Vagina (tissue), 2 donors: ENCODE measurements around the gene ADGRG3. TPM values are rescaled to one million over a fixed set of nuclear protein-coding genes. Genes with fewer than 3 reads are reported as not detected.

Experiments used
- DNase-seq, 2 donors: peaks; one replicate each; pipeline ENCODE4 v3.0.0-alpha.2; 2017; ENCODE audit errors: extremely low spot score in 2 of 2
- H3K27ac ChIP-seq: fragments of 200-600 bp; sonication (generic); one replicate; pipeline ENCODE4 v1.5.1; 2019
- H3K27me3 ChIP-seq: fragments of 200-600 bp; sonication (generic); one replicate; pipeline ENCODE4 v1.5.1; 2019
- H3K36me3 ChIP-seq, 2 donors: fragments of 200-600 bp; sonication (generic); one replicate each; pipeline ENCODE4 v1.5.1; 2017 to 2019
- H3K4me1 ChIP-seq: fragments of 200-600 bp; sonication (generic); one replicate; pipeline ENCODE4 v1.5.1; 2019
- H3K4me3 ChIP-seq, 2 donors: fragments of 200-600 bp; sonication (generic); 1 replicate in 1 of 2; 2 replicates in 1 of 2; pipeline ENCODE4 v1.5.1; 2016 to 2019
- H3K9me3 ChIP-seq: fragments of 200-600 bp; sonication (generic); one replicate; pipeline ENCODE4 v1.5.1; 2019
- POLR2A ChIP-seq, 2 donors: fragments of 450-650 bp; IDR thresholded peaks; one replicate each; pipeline ENCODE4 v1.6.1; 2017; ENCODE audit warnings: antibody characterized with exemption in 2 of 2, mild to moderate bottlenecking in 2 of 2, moderate library complexity in 2 of 2
- POLR2AphosphoS5 ChIP-seq, 2 donors: sonication (generic); formaldehyde crosslinking; IDR thresholded peaks; one replicate each; pipeline ENCODE4 v1.9.0; 2017; ENCODE audit warnings: antibody characterized with exemption in 2 of 2, mild to moderate bottlenecking in 2 of 2, low read depth in 1 of 2; ENCODE audit not compliant: insufficient read depth in 1 of 2
- intact Hi-C: fragments of 100-400 bp; cut with DNase I; formaldehyde crosslinking; loops from one replicate; pipeline ENCODE4 v1.15.1; 2023
- total RNA-seq: library from RNA; depleted of rRNA; stranded (reverse); fragments of >200 nt; gene quantifications from one replicate; pipeline ENCODE4 v1.2.3, GENCODE V29; 2016
- TF ChIP-seq, protein P1 (sequence below), 3 experiments: fragments of 450-650 bp in 2 of 3; fragments of 200-600 bp in 1 of 3; sonication (generic) in 1 of 3; IDR thresholded peaks; one replicate each; pipeline ENCODE4 v1.5.1; 2017 to 2019; ENCODE audit warnings: antibody characterized with exemption in 3 of 3, mild to moderate bottlenecking in 2 of 3, moderate library complexity in 2 of 3

Gene ADGRG3
- total RNA-seq, 1 donor from 2014 or later: 10.3 TPM

- H3K27ac ChIP-seq: peak overlapping the region; percentile 70
- H3K9me3 ChIP-seq: no peaks in the 10 kb centered on the region
- TF ChIP-seq, protein P1, sequence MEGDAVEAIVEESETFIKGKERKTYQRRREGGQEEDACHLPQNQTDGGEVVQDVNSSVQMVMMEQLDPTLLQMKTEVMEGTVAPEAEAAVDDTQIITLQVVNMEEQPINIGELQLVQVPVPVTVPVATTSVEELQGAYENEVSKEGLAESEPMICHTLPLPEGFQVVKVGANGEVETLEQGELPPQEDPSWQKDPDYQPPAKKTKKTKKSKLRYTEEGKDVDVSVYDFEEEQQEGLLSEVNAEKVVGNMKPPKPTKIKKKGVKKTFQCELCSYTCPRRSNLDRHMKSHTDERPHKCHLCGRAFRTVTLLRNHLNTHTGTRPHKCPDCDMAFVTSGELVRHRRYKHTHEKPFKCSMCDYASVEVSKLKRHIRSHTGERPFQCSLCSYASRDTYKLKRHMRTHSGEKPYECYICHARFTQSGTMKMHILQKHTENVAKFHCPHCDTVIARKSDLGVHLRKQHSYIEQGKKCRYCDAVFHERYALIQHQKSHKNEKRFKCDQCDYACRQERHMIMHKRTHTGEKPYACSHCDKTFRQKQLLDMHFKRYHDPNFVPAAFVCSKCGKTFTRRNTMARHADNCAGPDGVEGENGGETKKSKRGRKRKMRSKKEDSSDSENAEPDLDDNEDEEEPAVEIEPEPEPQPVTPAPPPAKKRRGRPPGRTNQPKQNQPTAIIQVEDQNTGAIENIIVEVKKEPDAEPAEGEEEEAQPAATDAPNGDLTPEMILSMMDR (IDR thresholded peaks at IDR 0.05): no peak
- TF ChIP-seq POLR2A (IDR thresholded peaks at IDR 0.05): no peak
- TF ChIP-seq POLR2AphosphoS5 (IDR thresholded peaks at IDR 0.05; ENCODE audit: insufficient read depth in 1 of 2, low read depth in 1 of 2): peak in 1 of 2 donors; percentile 43
- no peak overlapping the region for H3K4me3 ChIP-seq
- peaks cover 48% of the 10 kb centered on the region for H3K4me1 ChIP-seq
- no peaks in the 10 kb centered on the region for H3K27me3 ChIP-seq
- no peaks in the 10 kb centered on the region for H3K36me3 ChIP-seq
- intact Hi-C loops: no loop called here
- DNase-seq: no peak
These were observed 46.4 kb upstream of the ADGRG3 start for GRCh38 chr16:57621521-57622271.

DNA sequence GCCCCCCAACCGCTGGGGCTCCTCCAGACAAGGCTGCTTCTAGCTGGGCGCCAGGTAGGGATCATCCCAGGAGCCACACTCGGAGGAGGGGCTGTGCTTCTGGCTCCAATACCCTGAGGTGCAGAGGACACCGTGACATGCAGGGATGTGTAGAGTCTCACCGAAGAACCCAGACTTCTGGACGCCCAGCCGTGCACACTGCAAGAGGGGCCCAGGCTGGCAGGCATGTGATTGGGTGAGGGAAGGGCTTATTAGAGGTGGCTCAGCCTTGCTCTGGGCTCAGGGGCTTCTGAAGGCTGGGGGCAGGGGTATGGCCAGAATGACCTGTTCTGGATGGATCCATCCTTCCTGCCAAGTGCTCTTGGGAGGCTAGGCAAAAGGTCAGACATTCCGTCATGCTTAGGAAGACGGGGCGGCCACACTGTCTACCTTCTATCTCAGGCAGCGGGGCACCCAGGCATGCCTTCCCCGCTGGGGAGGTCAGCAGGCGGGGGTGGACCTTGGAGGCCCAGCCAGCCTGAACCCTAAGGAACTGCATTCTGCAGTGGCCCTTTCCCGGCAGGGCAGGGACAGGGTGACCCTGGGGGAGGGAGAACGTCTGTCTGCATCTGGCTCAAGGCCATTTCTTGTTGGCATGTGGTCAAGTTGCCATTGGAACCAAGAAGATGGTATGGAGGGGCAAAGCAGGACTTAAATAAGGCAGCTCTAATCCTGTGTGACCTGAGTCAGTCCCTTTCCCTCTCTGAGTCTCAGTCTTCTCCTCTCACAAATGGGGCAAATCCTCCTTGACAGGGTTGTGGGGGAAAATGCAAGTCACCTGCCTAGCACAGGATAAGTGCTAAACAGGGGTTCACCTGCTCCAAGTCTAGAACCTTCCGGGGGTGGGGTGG is 45.5 kb upstream of the ADGRG3 start:
- DNase-seq: no peak
- TF ChIP-seq POLR2A (IDR thresholded peaks at IDR 0.05) (no peak), POLR2AphosphoS5 (IDR thresholded peaks at IDR 0.05; ENCODE audit: insufficient read depth in 1 of 2, low read depth in 1 of 2) (no peak)
- TF ChIP-seq, protein P1 (IDR thresholded peaks at IDR 0.05): no peak
- Histone ChIP-seq H3K4me3 (no peak overlapping the region), H3K4me1 (peaks cover 48% of the 10 kb centered on the region), H3K27me3 (no peaks in the 10 kb centered on the region), H3K36me3 (no peaks in the 10 kb centered on the region), H3K9me3 (no peaks in the 10 kb centered on the region), H3K27ac (peak overlapping the region; percentile 52)
- intact Hi-C loops: no loop called here

DNA sequence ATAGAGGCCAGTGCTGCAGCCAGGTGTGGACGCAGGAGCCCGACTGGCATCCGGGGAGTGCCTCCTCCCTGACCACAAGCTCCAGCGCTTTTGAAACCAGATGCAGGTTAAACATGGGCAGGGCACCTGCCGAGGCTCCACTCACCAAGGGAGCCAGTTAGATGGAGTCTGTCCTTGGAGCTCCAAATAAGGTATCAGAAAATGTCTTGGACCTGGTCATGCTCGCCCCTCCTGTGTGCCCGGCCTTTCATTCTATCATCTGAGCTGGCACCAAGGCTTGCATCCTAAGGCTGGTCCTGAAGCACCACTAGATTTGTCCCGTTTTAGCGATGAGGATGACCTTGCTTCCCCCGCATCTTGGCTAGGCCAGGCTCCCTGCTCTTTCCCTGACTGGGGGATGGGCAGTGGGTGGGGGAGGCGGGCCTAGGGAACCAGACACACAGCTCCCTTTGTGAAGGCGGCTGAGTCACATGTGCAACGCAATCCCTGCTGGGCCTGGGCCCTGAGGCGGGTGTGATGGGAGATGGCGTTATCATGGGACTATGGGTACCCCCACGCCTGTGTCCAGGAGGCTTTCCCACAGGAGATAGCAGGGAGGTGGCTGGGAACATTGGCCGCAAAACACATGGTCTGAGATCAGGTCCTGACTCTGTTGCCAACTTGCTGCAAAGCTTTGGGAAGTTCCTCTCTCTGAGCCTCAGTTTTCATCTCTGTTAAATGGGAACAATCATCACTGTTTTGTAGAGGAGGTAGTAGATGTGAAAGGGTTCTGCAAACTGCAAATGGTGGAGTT is 44.7 kb upstream of the ADGRG3 start:
- Histone ChIP-seq H3K4me3 (no peak overlapping the region), H3K27ac (peak overlapping the region; percentile 52), H3K27me3 (no peaks in the 10 kb centered on the region), H3K4me1 (peaks cover 56% of the 10 kb centered on the region), H3K9me3 (no peaks in the 10 kb centered on the region), H3K36me3 (no peaks in the 10 kb centered on the region)
- TF ChIP-seq POLR2A (IDR thresholded peaks at IDR 0.05): no peak
- TF ChIP-seq POLR2AphosphoS5 (IDR thresholded peaks at IDR 0.05; ENCODE audit: insufficient read depth in 1 of 2, low read depth in 1 of 2): no peak
- TF ChIP-seq, protein P1 (IDR thresholded peaks at IDR 0.05): no peak
- DNase-seq: no peak
- intact Hi-C loops: no loop called here

GRCh38 chr16:57624044-57624688 is 43.9 kb upstream of the ADGRG3 start:
- no peak for TF ChIP-seq POLR2AphosphoS5 (IDR thresholded peaks at IDR 0.05; ENCODE audit: insufficient read depth in 1 of 2, low read depth in 1 of 2)
- TF ChIP-seq POLR2A (IDR thresholded peaks at IDR 0.05): no peak
- TF ChIP-seq, protein P1 (IDR thresholded peaks at IDR 0.05): no peak
- intact Hi-C loops: no loop called here
- Histone ChIP-seq H3K4me1 (peaks cover 54% of the 10 kb centered on the region), H3K4me3 (no peak overlapping the region), H3K9me3 (no peaks in the 10 kb centered on the region), H3K27me3 (no peaks in the 10 kb centered on the region), H3K36me3 (no peaks in the 10 kb centered on the region), H3K27ac (no peak overlapping the region)
- DNase-seq: no peak
